ENCODE results near the gene CDCA3.

Gene CDCA3

GRCh38 chr12:6853626-6854025 is 2.5 kb upstream of the CDCA3 start:
- Mint-ChIP-seq H3K9me3 (no peaks in the 10 kb centered on the region), H3K4me3 (peak overlapping the region; percentile 94), H3K27me3 (ENCODE audit: low read depth, poor library complexity) (peaks cover 3% of the 10 kb centered on the region), H3K4me1 (peaks cover 47% of the 10 kb centered on the region), H3K36me3 (ENCODE audit: low read depth) (peaks cover 45% of the 10 kb centered on the region), H3K27ac (peak overlapping the region; percentile 70)
- no peak for DNase-seq
- no peak for TF ChIP-seq CTCF (IDR thresholded peaks at IDR 0.05)

DNA sequence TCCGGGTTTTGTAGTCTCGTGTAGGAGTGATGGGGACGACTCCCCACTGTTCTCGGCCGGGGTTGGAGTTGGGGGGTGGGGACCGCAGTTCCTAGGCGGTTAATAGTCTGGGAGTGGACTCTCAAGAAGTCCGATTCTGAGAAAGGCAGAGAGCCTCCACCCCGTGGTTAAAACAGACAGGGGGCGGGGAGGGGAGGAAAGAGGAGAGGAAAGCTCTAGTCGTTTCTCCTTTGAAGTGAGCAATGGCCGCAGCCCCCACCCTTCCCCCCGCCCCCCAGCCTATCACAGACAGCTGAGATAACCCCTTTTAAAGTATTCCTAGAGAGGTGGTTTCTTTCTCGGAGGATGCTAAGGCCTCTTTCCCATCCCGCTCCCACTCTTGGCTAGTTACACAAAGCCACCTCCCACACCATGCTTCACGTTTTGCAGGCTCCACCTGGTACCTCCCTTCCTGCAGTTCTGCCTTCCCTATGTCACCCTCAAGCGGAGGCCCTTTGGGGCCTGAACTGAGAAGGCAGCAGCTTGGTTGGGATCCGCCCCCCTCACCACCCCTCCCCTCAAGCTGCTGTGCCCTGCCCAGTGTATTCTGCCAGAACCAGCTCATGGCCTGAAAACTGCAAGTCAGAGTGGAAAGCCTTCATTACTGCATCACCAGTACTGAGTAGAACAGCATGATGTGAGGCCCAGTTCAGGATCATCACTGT is 1.7 kb upstream of the CDCA3 start:
- H3K36me3 Mint-ChIP-seq (ENCODE audit: low read depth) = peaks cover 44% of the 10 kb centered on the region
- H3K27me3 Mint-ChIP-seq (ENCODE audit: low read depth, poor library complexity) = peaks cover 3% of the 10 kb centered on the region
- peak overlapping the region; percentile 93 for H3K27ac Mint-ChIP-seq
- H3K4me1 Mint-ChIP-seq = peaks cover 52% of the 10 kb centered on the region
- peak; percentile 31 for DNase-seq
- H3K4me3 Mint-ChIP-seq = peak overlapping the region; percentile 94
- H3K9me3 Mint-ChIP-seq = no peaks in the 10 kb centered on the region
- no peak for TF ChIP-seq CTCF (IDR thresholded peaks at IDR 0.05)

GRCh38 chr12:6851921-6852650 is 1.0 kb upstream of the CDCA3 start, which contains the start of gene USP5:
Gene USP5 (plus strand): TSS chr12:6852150. CDS start chr12:6852180, 30 bp downstream.
- DNase-seq = peak; percentile 96
- Mint-ChIP-seq H3K36me3 (ENCODE audit: low read depth) (peaks cover 44% of the 10 kb centered on the region), H3K27me3 (ENCODE audit: low read depth, poor library complexity) (peaks cover 6% of the 10 kb centered on the region), H3K4me1 (peaks cover 52% of the 10 kb centered on the region), H3K27ac (peak within 1 kb of the TSS; percentile 99), H3K4me3 (peak within 1 kb of the TSS; percentile 94), H3K9me3 (no peaks in the 10 kb centered on the region)
- TF ChIP-seq CTCF (IDR thresholded peaks at IDR 0.05) = no peak

DNA sequence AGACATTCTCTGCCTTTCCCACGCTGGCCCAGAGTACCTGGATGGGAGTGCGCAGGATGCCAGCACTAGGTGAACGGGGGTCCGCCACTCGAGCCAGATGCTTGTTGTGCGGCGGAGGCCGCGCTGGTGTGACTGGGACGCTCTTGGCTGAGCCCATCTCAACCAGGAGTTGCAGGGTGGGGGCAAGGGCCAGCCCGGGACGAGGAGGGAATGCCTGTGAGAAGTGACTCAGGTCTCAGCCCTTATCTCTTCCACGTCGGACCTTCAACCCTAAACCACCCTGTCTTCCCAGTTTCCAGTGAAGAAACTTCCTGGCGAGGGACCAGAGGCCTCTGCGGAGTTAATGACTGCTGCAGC is 312 bp downstream of the CDCA3 start:
- no peak for TF ChIP-seq CTCF (IDR thresholded peaks at IDR 0.05)
- Mint-ChIP-seq H3K4me3 (peak overlapping the region; percentile 94), H3K4me1 (peaks cover 52% of the 10 kb centered on the region), H3K36me3 (ENCODE audit: low read depth) (peaks cover 46% of the 10 kb centered on the region), H3K27ac (no peak overlapping the region), H3K27me3 (ENCODE audit: low read depth, poor library complexity) (peaks cover 3% of the 10 kb centered on the region), H3K9me3 (no peaks in the 10 kb centered on the region)
- DNase-seq = no peak

DNA sequence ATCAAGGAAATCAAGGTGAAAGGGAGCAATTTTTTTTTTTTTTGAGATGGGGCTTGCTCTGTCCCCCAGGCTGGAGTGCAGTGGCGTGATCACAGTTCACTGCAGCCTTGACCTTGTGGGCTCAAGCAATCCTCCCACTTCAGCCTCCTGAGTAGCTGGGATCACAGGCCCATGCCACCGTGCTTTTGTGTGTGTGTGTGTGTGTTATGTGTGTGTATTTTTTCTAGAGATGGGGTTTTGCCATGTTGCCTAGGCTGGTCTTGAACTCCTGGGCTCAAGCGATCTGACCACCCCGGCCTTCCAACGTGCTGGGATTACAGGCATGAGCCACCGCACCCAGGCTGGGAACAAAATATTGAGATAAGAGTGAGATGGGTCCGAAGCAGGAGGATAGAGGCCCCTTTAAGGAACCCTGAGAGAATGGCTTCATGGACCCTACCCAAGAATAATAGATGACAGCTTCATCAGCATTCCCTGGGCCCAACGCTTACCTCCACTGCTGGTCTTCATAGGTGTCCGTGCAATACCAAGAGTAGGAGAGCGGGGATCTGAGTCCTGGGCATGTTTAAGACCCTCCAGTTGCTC is 1.0 kb downstream of the CDCA3 start:
- Mint-ChIP-seq H3K27me3 (ENCODE audit: low read depth, poor library complexity) (peaks cover 3% of the 10 kb centered on the region), H3K4me3 (peak overlapping the region; percentile 94), H3K4me1 (peaks cover 52% of the 10 kb centered on the region), H3K27ac (no peak overlapping the region), H3K36me3 (ENCODE audit: low read depth) (peaks cover 46% of the 10 kb centered on the region), H3K9me3 (no peaks in the 10 kb centered on the region)
- DNase-seq = no peak
- no peak for TF ChIP-seq CTCF (IDR thresholded peaks at IDR 0.05)

All from nephron progenitor cell (in vitro differentiated cells).